ENCODE measurements around the gene GNPDA1.
A peak's percentile ranks its signal among the peaks of the same experiment; 100 is the strongest.

Gene GNPDA1

DNA sequence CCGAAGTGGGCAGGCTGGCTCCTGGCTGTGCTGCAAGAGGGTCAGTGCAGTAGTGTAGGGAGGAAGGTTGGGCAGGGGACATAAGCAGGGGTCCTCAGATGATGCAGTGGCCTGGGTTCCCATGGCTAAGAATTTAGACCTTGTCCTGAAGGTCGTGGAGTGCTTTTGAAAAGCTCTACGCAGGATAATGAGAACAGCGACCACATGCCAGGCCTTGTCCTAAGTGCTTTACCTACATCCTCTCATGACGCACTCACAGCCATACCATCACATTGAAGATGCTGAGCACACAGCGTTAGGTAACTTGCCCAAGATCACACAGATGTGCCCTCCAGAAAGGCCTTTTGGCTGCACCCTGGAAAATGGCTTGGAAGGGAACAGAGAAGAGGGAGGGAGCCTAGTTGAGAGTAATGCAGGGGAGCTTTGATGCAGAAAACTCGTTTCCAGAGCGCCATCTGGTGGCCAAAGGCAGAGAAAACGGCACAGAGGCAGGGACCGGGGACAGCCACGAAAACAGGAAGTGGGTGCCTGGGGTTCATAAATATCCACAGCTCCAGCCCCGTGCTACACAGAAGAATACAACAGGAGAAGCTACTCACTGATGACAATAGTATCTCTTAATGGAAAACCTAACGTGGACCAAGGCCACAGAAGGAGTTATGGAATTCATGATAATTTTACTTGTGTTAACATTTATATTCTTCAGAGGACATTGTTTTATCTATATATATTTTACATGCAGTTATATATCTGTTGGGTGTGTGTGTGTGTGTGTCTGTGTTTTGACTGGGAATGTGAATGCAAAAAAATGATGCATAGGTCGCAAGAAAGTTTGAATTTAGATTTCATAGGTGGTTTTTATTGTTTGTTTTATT is 52.1 kb downstream of the GNPDA1 start:
- Histone ChIP-seq H3K4me3 (replicated peaks; ENCODE audit: insufficient read depth, low read length) (no peak overlapping the region), H3K27ac (replicated peaks) (no peak overlapping the region), H3K27me3 (ENCODE audit: insufficient read depth, poor library complexity, severe bottlenecking) (no peaks in the 10 kb centered on the region)
- peak; percentile 61 to 92 for DNase-seq (ENCODE audit: low read depth in 1 of 2, low spot score in 1 of 2)
- TF ChIP-seq POLR2AphosphoS5 (IDR thresholded peaks at IDR 0.05; ENCODE audit: low read depth) (no peak), GABPA (IDR thresholded peaks at IDR 0.05; ENCODE audit: low read depth) (no peak), SPI1 (IDR thresholded peaks at IDR 0.05; ENCODE audit: borderline replicate concordance, low read depth) (peak; percentile 99)
- TF ChIP-seq, protein P1, sequence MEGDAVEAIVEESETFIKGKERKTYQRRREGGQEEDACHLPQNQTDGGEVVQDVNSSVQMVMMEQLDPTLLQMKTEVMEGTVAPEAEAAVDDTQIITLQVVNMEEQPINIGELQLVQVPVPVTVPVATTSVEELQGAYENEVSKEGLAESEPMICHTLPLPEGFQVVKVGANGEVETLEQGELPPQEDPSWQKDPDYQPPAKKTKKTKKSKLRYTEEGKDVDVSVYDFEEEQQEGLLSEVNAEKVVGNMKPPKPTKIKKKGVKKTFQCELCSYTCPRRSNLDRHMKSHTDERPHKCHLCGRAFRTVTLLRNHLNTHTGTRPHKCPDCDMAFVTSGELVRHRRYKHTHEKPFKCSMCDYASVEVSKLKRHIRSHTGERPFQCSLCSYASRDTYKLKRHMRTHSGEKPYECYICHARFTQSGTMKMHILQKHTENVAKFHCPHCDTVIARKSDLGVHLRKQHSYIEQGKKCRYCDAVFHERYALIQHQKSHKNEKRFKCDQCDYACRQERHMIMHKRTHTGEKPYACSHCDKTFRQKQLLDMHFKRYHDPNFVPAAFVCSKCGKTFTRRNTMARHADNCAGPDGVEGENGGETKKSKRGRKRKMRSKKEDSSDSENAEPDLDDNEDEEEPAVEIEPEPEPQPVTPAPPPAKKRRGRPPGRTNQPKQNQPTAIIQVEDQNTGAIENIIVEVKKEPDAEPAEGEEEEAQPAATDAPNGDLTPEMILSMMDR (IDR thresholded peaks at IDR 0.05; ENCODE audit: insufficient read depth, low read length), result peak; percentile 68
- TF ChIP-seq, protein P2, sequence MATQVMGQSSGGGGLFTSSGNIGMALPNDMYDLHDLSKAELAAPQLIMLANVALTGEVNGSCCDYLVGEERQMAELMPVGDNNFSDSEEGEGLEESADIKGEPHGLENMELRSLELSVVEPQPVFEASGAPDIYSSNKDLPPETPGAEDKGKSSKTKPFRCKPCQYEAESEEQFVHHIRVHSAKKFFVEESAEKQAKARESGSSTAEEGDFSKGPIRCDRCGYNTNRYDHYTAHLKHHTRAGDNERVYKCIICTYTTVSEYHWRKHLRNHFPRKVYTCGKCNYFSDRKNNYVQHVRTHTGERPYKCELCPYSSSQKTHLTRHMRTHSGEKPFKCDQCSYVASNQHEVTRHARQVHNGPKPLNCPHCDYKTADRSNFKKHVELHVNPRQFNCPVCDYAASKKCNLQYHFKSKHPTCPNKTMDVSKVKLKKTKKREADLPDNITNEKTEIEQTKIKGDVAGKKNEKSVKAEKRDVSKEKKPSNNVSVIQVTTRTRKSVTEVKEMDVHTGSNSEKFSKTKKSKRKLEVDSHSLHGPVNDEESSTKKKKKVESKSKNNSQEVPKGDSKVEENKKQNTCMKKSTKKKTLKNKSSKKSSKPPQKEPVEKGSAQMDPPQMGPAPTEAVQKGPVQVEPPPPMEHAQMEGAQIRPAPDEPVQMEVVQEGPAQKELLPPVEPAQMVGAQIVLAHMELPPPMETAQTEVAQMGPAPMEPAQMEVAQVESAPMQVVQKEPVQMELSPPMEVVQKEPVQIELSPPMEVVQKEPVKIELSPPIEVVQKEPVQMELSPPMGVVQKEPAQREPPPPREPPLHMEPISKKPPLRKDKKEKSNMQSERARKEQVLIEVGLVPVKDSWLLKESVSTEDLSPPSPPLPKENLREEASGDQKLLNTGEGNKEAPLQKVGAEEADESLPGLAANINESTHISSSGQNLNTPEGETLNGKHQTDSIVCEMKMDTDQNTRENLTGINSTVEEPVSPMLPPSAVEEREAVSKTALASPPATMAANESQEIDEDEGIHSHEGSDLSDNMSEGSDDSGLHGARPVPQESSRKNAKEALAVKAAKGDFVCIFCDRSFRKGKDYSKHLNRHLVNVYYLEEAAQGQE (IDR thresholded peaks at IDR 0.05; ENCODE audit: insufficient replicate concordance, low read depth), result no peak

DNA sequence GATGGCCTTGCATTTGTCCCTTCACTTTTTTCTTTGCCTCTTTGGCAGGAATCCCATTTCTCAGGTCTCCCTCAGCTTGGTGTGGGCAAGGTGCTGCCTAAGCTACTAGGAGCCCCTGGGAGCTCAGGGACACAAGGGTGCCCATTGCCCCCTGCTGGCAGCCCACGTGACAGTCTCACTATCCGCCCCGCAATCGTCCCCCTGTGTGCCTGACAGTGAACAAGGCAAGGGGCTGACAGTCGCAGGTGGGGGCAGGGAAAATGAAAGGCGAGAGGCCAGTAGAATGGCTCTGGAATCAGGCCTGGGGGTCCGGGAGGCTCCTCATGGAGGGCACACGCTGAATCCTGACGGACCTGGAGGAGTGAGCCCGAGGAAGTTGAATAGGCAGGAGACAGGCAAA is 52.8 kb downstream of the GNPDA1 start:
- H3K27ac ChIP-seq (replicated peaks), result no peak overlapping the region
- H3K27me3 ChIP-seq (ENCODE audit: insufficient read depth, poor library complexity, severe bottlenecking), result no peaks in the 10 kb centered on the region
- no peak overlapping the region for H3K4me3 ChIP-seq (replicated peaks; ENCODE audit: insufficient read depth, low read length)
- DNase-seq (ENCODE audit: low read depth in 1 of 2, low spot score in 1 of 2), result peak in 1 of 2 experiments; percentile 12
- TF ChIP-seq SPI1 (IDR thresholded peaks at IDR 0.05; ENCODE audit: borderline replicate concordance, low read depth), result no peak
- TF ChIP-seq POLR2AphosphoS5 (IDR thresholded peaks at IDR 0.05; ENCODE audit: low read depth), result no peak
- TF ChIP-seq GABPA (IDR thresholded peaks at IDR 0.05; ENCODE audit: low read depth), result no peak
- TF ChIP-seq, protein P2 (IDR thresholded peaks at IDR 0.05; ENCODE audit: insufficient replicate concordance, low read depth), result no peak
- TF ChIP-seq, protein P1 (IDR thresholded peaks at IDR 0.05; ENCODE audit: insufficient read depth, low read length), result no peak

GRCh38 chr5:141958546-141959172 is 54.2 kb downstream of the GNPDA1 start:
- TF ChIP-seq SPI1 (IDR thresholded peaks at IDR 0.05; ENCODE audit: borderline replicate concordance, low read depth) (no peak), POLR2AphosphoS5 (IDR thresholded peaks at IDR 0.05; ENCODE audit: low read depth) (no peak), GABPA (IDR thresholded peaks at IDR 0.05; ENCODE audit: low read depth) (no peak)
- TF ChIP-seq, protein P1 (IDR thresholded peaks at IDR 0.05; ENCODE audit: insufficient read depth, low read length), result no peak
- TF ChIP-seq, protein P2 (IDR thresholded peaks at IDR 0.05; ENCODE audit: insufficient replicate concordance, low read depth), result no peak
- Histone ChIP-seq H3K4me3 (replicated peaks; ENCODE audit: insufficient read depth, low read length) (no peak overlapping the region), H3K27ac (replicated peaks) (no peak overlapping the region)

More at GRCh38 chr5:141958546-141959172, 54.2 kb downstream of the GNPDA1 start:
- no peaks in the 10 kb centered on the region for H3K27me3 ChIP-seq (ENCODE audit: insufficient read depth, poor library complexity, severe bottlenecking)
- peak in 1 of 2 experiments; percentile 20 for DNase-seq (ENCODE audit: low read depth in 1 of 2, low spot score in 1 of 2)
